Loucy (cell line): ENCODE data around the gene TFAP2D.

Experiments used
- H2AFZ ChIP-seq: fragments of 200-600 bp; sonication (generic); 2 replicates; pipeline ENCODE4 v1.6.0; 2016; ENCODE audit warnings: antibody characterized with exemption, mild to moderate bottlenecking, low read length, moderate library complexity
- H3F3A ChIP-seq: fragments of 200-600 bp; 2 replicates; pipeline ENCODE4 v1.6.0; 2016; ENCODE audit warnings: antibody characterized with exemption, low read depth, mild to moderate bottlenecking
- H3K27me3 ChIP-seq: fragments of 200-600 bp; sonication (generic); 2 replicates; pipeline ENCODE4 v1.6.1; 2014; ENCODE audit warnings: low read length, mild to moderate bottlenecking; ENCODE audit not compliant: insufficient read depth, poor library complexity, severe bottlenecking
- H3K36me3 ChIP-seq: fragments of 200-600 bp; sonication (generic); 2 replicates; pipeline ENCODE4 v1.6.1; 2016; ENCODE audit warnings: low read length; ENCODE audit not compliant: insufficient read depth
- H3K4me1 ChIP-seq: fragments of 200-600 bp; sonication (generic); 2 replicates; pipeline ENCODE4 v1.5.1; 2014; ENCODE audit warnings: low read length, mild to moderate bottlenecking; ENCODE audit not compliant: insufficient read depth, poor library complexity, severe bottlenecking
- H3K4me2 ChIP-seq: fragments of 200-600 bp; sonication (generic); 2 replicates; pipeline ENCODE4 v1.6.0; 2014; ENCODE audit warnings: antibody characterized with exemption, low read length, low read depth, mild to moderate bottlenecking; ENCODE audit not compliant: poor library complexity, severe bottlenecking
- H3K4me3 ChIP-seq: fragments of 200-600 bp; sonication (generic); 2 replicates; pipeline ENCODE4 v1.5.1; 2014; ENCODE audit warnings: low read length, mild to moderate bottlenecking, mixed read lengths; ENCODE audit not compliant: poor library complexity, severe bottlenecking
- H3K79me2 ChIP-seq: fragments of 200-600 bp; sonication (generic); 2 replicates; pipeline ENCODE4 v1.6.1; 2014; ENCODE audit warnings: low read length; ENCODE audit not compliant: insufficient read depth
- H3K9ac ChIP-seq: fragments of 200-600 bp; sonication (generic); 2 replicates; pipeline ENCODE4 v1.6.0; 2014; ENCODE audit warnings: mild to moderate bottlenecking, low read depth, low read length, moderate library complexity; ENCODE audit not compliant: poor library complexity, severe bottlenecking
- H3K9me2 ChIP-seq: fragments of 200-600 bp; sonication (generic); replicated peaks from 2 replicates; pipeline ENCODE4 v1.6.1; 2016; ENCODE audit warnings: low read depth, low read length, mixed read lengths
- H3K9me3 ChIP-seq: fragments of 200-600 bp; sonication (generic); 2 replicates; pipeline ENCODE4 v1.6.1; 2014; ENCODE audit warnings: mild to moderate bottlenecking, antibody characterized with exemption, low read length, low read depth; ENCODE audit not compliant: insufficient read depth
- H4K20me1 ChIP-seq: fragments of 200-600 bp; sonication (generic); 2 replicates; pipeline ENCODE4 v1.6.0; 2014; ENCODE audit warnings: antibody characterized with exemption, low read length, mild to moderate bottlenecking; ENCODE audit not compliant: insufficient read depth, poor library complexity, severe bottlenecking
- CTCF ChIP-seq: fragments of 200-600 bp; sonication (generic); conservative IDR thresholded peaks from 2 replicates; pipeline ENCODE4 v1.5.1; 2014; ENCODE audit warnings: mild to moderate bottlenecking, antibody characterized with exemption, low read length
- EZH2phosphoT487 ChIP-seq: fragments of 200-600 bp; IDR thresholded peaks from 2 replicates; pipeline ENCODE4 v1.6.1; 2018; ENCODE audit warnings: antibody characterized with exemption, mild to moderate bottlenecking, moderate library complexity, borderline replicate concordance

Gene TFAP2D

DNA sequence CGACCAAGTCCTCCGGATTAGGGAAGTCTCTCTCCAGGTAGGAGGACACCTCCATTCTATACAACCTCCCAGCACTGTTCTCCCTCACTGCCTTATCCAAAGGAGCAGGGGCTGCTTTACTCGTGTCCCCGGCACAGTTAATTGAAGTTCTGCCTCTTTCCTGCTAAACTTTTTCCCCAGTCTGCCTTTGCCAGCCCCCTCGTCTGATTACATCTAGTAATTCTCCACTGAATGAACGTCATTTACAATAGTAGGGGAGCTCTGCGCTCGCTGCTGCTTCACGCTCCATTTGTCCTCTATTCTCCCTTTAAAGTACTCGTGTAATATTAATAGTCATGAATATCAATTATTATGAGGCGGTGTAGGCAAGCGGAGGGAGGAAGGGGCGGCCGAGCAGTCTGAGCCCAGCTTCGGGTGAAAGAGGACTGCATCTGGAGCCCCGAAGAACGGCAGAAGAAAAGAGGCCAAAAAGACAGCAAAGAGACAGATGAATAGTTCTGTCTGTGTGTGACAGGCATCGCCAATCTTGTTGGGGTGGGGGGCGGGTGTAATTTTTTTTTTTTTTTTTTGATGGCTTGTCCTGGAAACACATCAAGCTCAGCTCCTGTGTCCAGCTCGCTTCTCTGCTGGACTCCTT is 108.2 kb downstream of the TFAP2D start:
- Histone ChIP-seq H3F3A (no peaks in the 10 kb centered on the region), H4K20me1 (no peaks in the 10 kb centered on the region), H3K27me3 (no peaks in the 10 kb centered on the region), H3K9me3 (no peaks in the 10 kb centered on the region), H3K9ac (no peak overlapping the region), H2AFZ (no peak overlapping the region), H3K4me3 (no peak overlapping the region), H3K4me2 (no peak overlapping the region), H3K79me2 (no peaks in the 10 kb centered on the region), H3K36me3 (no peaks in the 10 kb centered on the region), H3K4me1 (no peaks in the 10 kb centered on the region), H3K9me2 (no peaks in the 10 kb centered on the region)
- TF ChIP-seq CTCF = no peak
- TF ChIP-seq EZH2phosphoT487 = no peak

DNA sequence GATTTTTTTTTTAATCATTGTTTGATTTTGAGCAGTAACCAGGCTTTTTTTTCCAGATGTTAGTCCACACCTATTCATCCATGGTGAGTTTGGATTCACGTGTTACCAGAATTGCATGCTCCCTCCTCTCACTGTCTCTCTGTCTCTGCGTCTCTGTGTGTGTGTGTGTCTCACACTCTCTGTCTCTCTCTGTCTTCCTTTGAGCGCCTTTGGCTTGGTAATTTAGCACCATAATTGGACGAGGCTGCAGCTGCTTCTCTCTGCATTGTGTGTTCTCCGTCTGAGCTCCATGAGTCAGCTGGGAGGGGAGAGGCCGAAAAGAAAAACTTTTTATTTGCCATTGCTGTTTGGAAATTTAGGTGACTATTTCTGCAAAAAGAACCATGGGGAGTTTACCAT is 108.8 kb downstream of the TFAP2D start:
- H3K27me3 ChIP-seq = no peaks in the 10 kb centered on the region
- H3K4me1 ChIP-seq = no peaks in the 10 kb centered on the region
- no peak for TF ChIP-seq CTCF
- H2AFZ ChIP-seq = no peak overlapping the region
- H3K9me2 ChIP-seq = no peaks in the 10 kb centered on the region
- no peaks in the 10 kb centered on the region for H3K79me2 ChIP-seq
- no peaks in the 10 kb centered on the region for H3K9me3 ChIP-seq
- no peak overlapping the region for H3K9ac ChIP-seq
- H3F3A ChIP-seq = no peaks in the 10 kb centered on the region
- no peak overlapping the region for H3K4me2 ChIP-seq
- H3K36me3 ChIP-seq = no peaks in the 10 kb centered on the region
- H4K20me1 ChIP-seq = no peaks in the 10 kb centered on the region
- no peak overlapping the region for H3K4me3 ChIP-seq
